HG02870 (cell line): ENCODE data around the gene DNM3.

Experiments
- ATAC-seq: cut with Tn5 transposase; IDR thresholded peaks from one replicate; pipeline ENCODE4 v1.9.1; 2021; ENCODE audit warnings: mild to moderate bottlenecking, moderate library complexity; ENCODE audit not compliant: unreplicated experiment

The DNM3 gene

DNA sequence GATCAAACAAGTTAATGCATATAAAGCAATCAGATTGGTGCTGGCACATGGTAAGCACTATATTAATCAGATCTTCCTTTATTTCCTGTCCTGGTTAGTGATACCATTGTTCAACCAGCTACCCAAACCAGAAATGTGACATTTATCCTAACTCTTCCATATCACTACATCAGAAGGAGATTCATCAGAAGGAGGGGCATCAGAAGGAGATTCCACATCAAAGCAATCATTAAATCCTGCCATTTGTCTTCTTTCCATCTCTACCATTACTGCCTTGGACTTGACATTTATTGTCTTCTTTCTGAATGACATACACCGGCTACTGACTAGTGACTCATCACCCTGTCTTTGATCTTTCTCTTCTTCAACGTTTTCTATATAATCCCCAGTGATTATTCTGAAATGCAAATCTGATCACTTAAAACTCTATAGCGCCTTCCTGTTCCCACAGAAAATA is 75.0 kb downstream of the DNM3 start:
- ATAC-seq, result no peak

DNA sequence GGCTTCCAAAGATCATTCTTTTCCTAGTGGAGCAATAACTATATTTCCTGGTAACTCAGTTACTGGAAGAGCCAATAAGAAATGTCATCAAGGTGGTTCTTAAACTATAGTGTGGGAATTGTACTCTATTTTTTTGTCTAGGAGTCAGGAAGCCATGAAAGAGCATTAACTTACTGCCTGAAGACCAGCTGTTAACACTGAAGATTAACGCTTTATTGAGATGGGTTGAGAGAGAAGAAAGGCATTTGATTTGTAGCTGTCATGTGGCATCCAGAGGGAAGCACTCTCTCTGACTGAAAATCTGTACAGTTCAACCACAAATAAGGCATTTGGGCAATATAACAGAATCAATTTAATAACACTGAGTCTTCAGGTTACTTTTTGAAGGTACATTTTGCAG is 76.0 kb downstream of the DNM3 start:
- no peak for ATAC-seq

DNA sequence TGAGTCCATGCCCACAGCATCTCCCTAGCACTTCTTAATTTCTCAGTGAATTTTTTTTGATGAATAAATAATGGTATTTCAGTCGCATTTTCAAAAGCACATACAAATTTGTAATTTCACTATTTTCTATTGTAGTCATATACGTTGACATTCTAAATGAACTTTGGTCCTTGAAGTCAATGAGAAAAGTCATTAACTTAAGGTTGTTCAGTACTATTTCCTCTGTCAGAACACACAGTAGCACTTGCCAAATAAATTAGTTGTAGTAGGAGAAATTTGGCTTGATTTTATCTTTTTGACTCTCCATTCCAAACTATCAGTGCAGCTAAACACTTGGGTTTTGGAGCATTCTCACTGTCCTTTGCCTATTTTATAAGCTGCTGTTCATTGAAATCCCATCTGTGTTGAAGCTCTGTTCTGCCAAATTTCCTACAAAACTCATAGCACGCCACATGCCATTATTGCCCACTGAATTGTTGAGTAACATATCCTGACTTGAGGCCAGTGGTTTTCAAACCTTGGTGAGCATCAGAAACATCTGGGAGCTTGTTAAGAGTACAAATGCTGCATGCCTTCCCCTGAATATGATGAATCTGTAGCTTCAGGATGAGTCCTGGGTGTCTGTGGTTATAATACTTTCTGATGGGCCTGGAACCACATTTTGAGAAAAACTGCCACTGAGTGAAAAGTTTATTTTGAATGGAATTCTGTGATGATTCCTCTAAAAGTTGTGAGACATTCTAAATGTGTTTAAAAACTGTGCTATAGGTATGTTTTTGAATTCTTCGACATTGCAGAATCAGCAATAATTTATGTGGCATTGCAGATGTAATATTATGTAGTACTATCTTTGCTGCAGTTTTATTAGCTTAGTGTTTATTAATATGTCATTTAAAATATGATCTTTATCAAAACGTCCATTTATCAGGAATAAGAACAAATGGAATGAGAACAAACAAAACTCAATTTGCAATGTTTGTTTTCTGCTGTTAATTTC is 78.9 kb downstream of the DNM3 start:
- ATAC-seq, result no peak

DNA sequence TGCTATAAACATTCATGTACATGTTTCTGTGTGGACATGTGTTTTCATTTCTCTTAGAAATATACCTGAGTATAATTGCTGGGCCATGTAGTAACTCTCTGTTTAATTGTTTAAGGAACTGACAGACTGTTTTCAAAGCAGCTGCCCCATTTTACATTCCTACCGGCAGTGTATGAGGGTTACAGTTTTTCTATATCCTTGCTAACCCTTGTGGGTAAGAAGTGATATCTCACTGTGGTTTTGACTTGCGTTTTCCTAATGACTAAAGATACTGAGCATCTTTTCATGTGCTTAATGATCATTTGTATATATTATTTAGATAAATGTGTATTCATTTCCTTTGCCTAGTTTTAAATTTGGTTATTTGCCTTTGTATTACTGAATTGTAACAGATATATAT is 81.7 kb downstream of the DNM3 start:
- ATAC-seq, result no peak

- no peak for ATAC-seq
Observed at GRCh38 chr1:171929121-171929520, 87.8 kb downstream of the DNM3 start.

- ATAC-seq, result no peak
Observed at GRCh38 chr1:171931752-171932151, 90.5 kb downstream of the DNM3 start.

GRCh38 chr1:171934664-171935063 is 93.4 kb downstream of the DNM3 start:
- no peak for ATAC-seq

GRCh38 chr1:171935086-171935485 is 93.8 kb downstream of the DNM3 start:
- no peak for ATAC-seq

GRCh38 chr1:171935664-171936063 is 94.4 kb downstream of the DNM3 start:
- no peak for ATAC-seq

DNA sequence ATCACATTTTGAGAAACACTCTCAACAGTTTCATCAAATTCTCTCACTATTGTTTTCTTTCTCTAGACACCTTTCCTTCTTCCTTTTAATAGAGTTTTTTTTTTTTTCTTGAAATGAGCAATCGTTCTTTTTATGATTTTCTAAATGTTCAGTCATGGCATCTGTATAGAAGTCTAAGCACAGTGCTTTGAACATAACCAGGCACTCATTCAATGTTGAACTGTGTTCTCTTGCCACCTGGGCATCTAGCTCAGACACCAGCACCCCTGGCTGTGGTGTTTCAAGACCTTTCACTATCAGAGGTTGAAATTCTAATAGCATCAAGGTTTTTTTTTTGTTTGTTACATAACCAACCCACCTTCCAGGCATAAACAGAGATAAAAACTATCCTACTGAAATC is 96.6 kb downstream of the DNM3 start:
- ATAC-seq, result no peak

- ATAC-seq, result no peak
Observed at GRCh38 chr1:171939740-171940139, 98.4 kb downstream of the DNM3 start.

- ATAC-seq, result no peak
Observed at GRCh38 chr1:171940368-171940767, 99.1 kb downstream of the DNM3 start.

GRCh38 chr1:171941920-171942319 is 100.6 kb downstream of the DNM3 start:
- no peak for ATAC-seq

DNA sequence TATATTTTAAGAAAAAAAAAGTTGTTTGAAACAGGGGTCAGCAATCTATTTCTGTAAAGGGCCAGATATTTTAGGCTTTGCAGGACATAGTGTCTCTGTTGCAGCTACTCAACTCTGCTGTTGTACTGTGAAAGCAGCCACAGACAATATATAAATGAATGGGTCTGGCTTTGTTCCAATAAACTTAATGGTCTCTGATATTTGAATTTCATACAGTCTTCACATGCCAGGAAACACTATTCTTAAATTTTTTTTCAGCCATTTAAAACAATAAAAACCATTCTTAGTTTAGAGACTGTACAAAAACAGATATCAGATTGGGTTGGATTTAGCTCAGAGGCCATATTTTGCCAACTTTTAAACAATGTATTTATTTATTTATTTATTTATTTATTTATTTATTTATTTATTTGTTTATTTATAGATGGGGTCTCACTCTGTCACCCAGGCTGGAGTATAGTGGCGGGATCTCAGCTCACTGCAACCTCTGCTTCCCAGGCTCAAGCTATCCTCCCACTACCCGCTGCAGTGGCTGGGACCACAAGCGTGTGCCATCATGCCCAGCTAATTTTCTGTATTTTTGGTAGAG is 102.8 kb downstream of the DNM3 start:
- ATAC-seq, result no peak

- no peak for ATAC-seq
Observed at GRCh38 chr1:171948511-171948910, 107.2 kb downstream of the DNM3 start.

GRCh38 chr1:171949316-171949715 is 108.0 kb downstream of the DNM3 start:
- no peak for ATAC-seq

DNA sequence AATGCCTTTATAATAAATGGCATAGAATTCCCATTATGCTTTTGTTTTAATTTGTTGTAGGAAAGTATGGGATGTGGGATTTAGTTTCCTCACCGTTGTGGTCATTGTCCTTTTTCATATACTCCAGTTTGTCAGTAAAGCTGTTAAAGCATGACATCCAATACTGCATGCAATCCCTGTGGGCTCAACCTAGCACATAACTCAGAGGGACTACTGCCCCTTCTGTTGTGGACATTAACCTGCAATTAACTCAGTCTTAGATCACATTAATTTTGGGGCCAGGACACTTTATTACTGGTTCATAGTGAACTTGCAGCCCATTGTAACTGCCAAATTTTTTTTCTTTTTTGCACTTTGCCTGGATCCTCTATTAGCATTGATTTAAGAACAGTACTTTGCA is 112.5 kb downstream of the DNM3 start:
- no peak for ATAC-seq

DNA sequence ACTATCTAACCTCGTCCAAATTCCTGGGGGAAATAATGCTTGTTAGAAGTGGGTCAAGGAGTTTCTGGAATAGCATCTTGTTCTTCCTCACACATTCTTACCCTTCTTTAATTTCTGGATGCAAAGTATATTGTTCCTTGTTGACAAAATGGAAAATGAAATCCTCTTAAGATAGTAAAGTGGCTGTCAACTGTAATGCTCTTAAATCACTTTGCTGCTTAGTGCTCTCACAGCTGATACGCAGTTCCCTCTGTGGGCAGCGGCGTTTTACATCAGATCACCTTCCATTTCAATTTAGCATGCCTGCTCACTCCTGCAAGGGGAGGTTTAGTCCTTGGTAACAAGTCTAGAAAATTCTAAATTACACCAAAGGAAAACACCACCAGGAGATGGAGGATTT is 113.1 kb downstream of the DNM3 start:
- ATAC-seq, result no peak

DNA sequence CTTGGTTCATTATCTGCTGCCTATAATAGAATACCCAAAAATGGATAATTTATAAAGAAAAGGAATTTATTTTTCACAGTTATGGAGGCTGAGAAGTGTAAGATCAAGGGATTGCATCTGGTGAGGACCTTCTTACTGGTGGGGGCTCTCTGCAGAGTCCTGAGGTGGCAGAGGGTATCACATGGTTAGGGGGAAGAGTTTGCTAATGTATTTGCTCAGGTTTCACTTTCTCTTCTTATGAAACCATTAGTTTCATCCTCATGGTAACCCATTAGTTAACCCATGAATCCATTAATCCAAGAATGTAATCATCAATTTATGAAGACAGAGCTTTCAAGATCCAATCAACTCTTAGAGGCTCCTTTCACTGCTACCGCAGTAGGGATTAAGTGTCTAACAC is 120.6 kb downstream of the DNM3 start:
- no peak for ATAC-seq

DNA sequence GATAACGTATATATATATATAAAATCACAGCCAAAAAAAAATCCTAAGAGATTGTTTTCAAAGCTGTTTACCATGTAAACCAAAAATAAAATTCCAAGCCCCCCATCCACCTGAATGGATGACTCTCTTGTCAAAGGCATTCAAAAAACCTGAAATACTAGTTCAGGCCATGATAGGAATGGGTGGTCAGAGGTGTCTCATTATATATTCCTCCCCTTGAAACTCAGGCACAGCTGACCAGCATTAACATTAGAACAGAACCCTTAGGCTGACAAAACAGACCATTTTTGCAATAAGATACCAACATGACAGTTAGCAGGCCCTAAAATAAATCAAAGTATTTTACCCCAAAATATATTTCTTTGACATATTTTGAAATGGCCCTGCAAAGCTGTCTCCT is 122.5 kb downstream of the DNM3 start:
- no peak for ATAC-seq

DNA sequence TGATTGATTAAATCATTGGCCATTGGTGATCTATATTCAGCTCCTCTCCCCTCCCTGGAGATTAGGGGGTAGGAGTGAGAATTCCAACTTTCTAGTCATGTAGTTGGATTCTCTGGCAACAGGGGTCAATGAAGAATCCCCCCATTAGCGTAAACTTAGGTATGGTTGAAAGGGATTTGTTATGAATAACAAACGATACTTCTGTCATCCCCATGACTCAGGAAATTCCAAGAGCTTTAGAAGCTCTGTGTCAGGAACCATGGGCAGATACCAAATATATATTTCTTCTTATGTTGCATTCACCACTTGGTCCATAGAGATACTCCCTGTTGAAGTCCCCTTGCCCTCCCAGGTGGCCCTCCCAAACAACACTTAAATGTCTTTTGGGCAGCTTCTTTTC is 124.5 kb downstream of the DNM3 start:
- ATAC-seq, result no peak
